Trophoblast cell (in vitro differentiated cells and primary cell): ENCODE measurements around the gene SNX32.
"Not testable (repeated sequence)": the region's sequence is repeated elsewhere in the genome, so short reads cannot be mapped to it uniquely, and the experiment has no call there.

Experiments used
- DNase-seq, 2 donors: peaks; one replicate each; pipeline ENCODE4 v3.0.0-alpha.2; 2016
- H2AFZ ChIP-seq: 2 replicates; pipeline ENCODE4 v1.6.1; 2013; ENCODE audit warnings: low read length, moderate library complexity, mild to moderate bottlenecking; ENCODE audit not compliant: insufficient read depth, poor library complexity
- H2AK5ac ChIP-seq: 2 replicates; pipeline ENCODE4 v1.6.1; 2013; ENCODE audit warnings: mild to moderate bottlenecking, low read length
- H2BK120ac ChIP-seq: 2 replicates; pipeline ENCODE4 v1.6.1; 2013; ENCODE audit warnings: low read length, mild to moderate bottlenecking, moderate library complexity; ENCODE audit not compliant: insufficient read depth, poor library complexity
- H2BK12ac ChIP-seq: 2 replicates; pipeline ENCODE4 v1.6.1; 2013; ENCODE audit warnings: mild to moderate bottlenecking, low read length, moderate library complexity
- H2BK5ac ChIP-seq: 2 replicates; pipeline ENCODE4 v1.6.1; 2013; ENCODE audit warnings: low read length, low read depth, moderate library complexity, mild to moderate bottlenecking; ENCODE audit not compliant: poor library complexity
- H3K14ac ChIP-seq: 2 replicates; pipeline ENCODE4 v1.6.1; 2013; ENCODE audit warnings: mild to moderate bottlenecking, low read length
- H3K18ac ChIP-seq: 2 replicates; pipeline ENCODE4 v1.6.1; 2013; ENCODE audit warnings: mild to moderate bottlenecking, low read length
- H3K23ac ChIP-seq: 2 replicates; pipeline ENCODE4 v1.6.1; 2013; ENCODE audit warnings: low read length
- H3K27ac ChIP-seq: 2 replicates; pipeline ENCODE4 v1.5.1; 2013; ENCODE audit warnings: low read depth, mild to moderate bottlenecking, inconsistent platforms, low read length, moderate library complexity
- H3K27me3 ChIP-seq: 2 replicates; pipeline ENCODE4 v1.6.1; 2013; ENCODE audit warnings: inconsistent platforms, mild to moderate bottlenecking, low read length, moderate library complexity; ENCODE audit not compliant: insufficient read depth
- H3K36me3 ChIP-seq, 2 experiments: 1 replicate in 1 of 2; 2 replicates in 1 of 2; pipeline ENCODE4 v1.6.1; 2013; ENCODE audit warnings: low read length in 2 of 2, mild to moderate bottlenecking in 2 of 2, moderate library complexity in 1 of 2; ENCODE audit not compliant: insufficient read depth in 2 of 2, control insufficient read depth in 1 of 2
- H3K4ac ChIP-seq: 2 replicates; pipeline ENCODE4 v1.6.1; 2013; ENCODE audit warnings: low read depth, mild to moderate bottlenecking, low read length, moderate library complexity
- H3K4me1 ChIP-seq, 2 experiments: 1 replicate in 1 of 2; 2 replicates in 1 of 2; pipeline ENCODE4 v1.6.1; 2013; ENCODE audit warnings: low read length in 2 of 2, mild to moderate bottlenecking in 2 of 2, moderate library complexity in 1 of 2; ENCODE audit not compliant: insufficient read depth in 2 of 2, control insufficient read depth in 1 of 2
- H3K4me2 ChIP-seq: 2 replicates; pipeline ENCODE4 v1.6.1; 2013; ENCODE audit warnings: inconsistent platforms, mild to moderate bottlenecking, low read length, moderate library complexity
- H3K4me3 ChIP-seq: 2 replicates; pipeline ENCODE4 v1.5.1; 2013; ENCODE audit warnings: mild to moderate bottlenecking, low read depth, low read length, inconsistent platforms
- H3K79me1 ChIP-seq: one replicate; pipeline ENCODE4 v1.6.1; 2013; ENCODE audit warnings: low read length
- H3K79me2 ChIP-seq: 2 replicates; pipeline ENCODE4 v1.6.1; 2013; ENCODE audit warnings: low read length, mild to moderate bottlenecking; ENCODE audit not compliant: control insufficient read depth, insufficient read depth, poor library complexity
- H3K9ac ChIP-seq: 2 replicates; pipeline ENCODE4 v1.6.1; 2013; ENCODE audit warnings: mild to moderate bottlenecking, low read length
- H3K9me3 ChIP-seq: 2 replicates; pipeline ENCODE4 v1.6.1; 2013; ENCODE audit warnings: low read depth, mild to moderate bottlenecking, control low read depth, inconsistent platforms, low read length; ENCODE audit not compliant: insufficient read depth
- H4K12ac ChIP-seq: 2 replicates; pipeline ENCODE4 v1.6.1; 2013; ENCODE audit warnings: low read depth, mild to moderate bottlenecking, low read length, moderate library complexity
- H4K8ac ChIP-seq: 2 replicates; pipeline ENCODE4 v1.6.1; 2013; ENCODE audit warnings: low read depth, mild to moderate bottlenecking, low read length, moderate library complexity
- H4K91ac ChIP-seq: one replicate; pipeline ENCODE4 v1.6.1; 2013; ENCODE audit warnings: low read depth, mild to moderate bottlenecking, low read length, moderate library complexity
- WGBS: extraction: QIAGEN DNeasy Blood & Tissue Kit; methylation state at CpG from one replicate; pipeline ENCODE4 v1.1.7; 2013; ENCODE audit warnings: missing lambda C conversion rate; ENCODE audit not compliant: insufficient read length, insufficient coverage; ENCODE audit errors: extremely low coverage; 5-methylcytosine and 5-hydroxymethylcytosine counted together

Gene SNX32

GRCh38 chr11:65844231-65844872 is 10.6 kb downstream of the SNX32 start:
- Histone ChIP-seq H2AFZ (no peak overlapping the region), H4K91ac (no peak overlapping the region), H3K23ac (no peak overlapping the region), H3K9me3 (no peaks in the 10 kb centered on the region), H3K18ac (no peak overlapping the region), H3K14ac (no peak overlapping the region), H3K36me3 (no peaks in the 10 kb centered on the region), H3K79me2 (no peaks in the 10 kb centered on the region), H2AK5ac (no peak overlapping the region), H3K4me2 (no peak overlapping the region), H4K8ac (no peak overlapping the region), H3K79me1 (no peaks in the 10 kb centered on the region), H3K4me1 (no peaks in the 10 kb centered on the region), H2BK5ac (no peak overlapping the region), H4K12ac (no peak overlapping the region), H3K4me3 (no peak overlapping the region), H2BK12ac (no peak overlapping the region), H3K4ac (no peak overlapping the region), H3K27me3 (no peaks in the 10 kb centered on the region), H2BK120ac (no peak overlapping the region), H3K9ac (no peak overlapping the region), H3K27ac (no peak overlapping the region)
- DNase-seq: peak; percentile 56 to 69
- WGBS: no CpG with 5 or more reads among the region's 10 CpGs

GRCh38 chr11:65847746-65848145 is 14.0 kb downstream of the SNX32 start:
- no peaks in the 10 kb centered on the region for H3K79me1 ChIP-seq
- H3K9me3 ChIP-seq: peaks cover 2% of the 10 kb centered on the region
- H3K4ac ChIP-seq: no peak overlapping the region
- no peak overlapping the region for H3K4me2 ChIP-seq
- no peak overlapping the region for H2BK12ac ChIP-seq
- H2AK5ac ChIP-seq: no peak overlapping the region
- peak; percentile 45 to 60 for DNase-seq
- no peak overlapping the region for H2BK5ac ChIP-seq
- WGBS: no CpG with 5 or more reads among the region's 3 CpGs
- H3K27ac ChIP-seq: no peak overlapping the region
- no peak overlapping the region for H4K91ac ChIP-seq
- no peak overlapping the region for H3K18ac ChIP-seq
- H3K9ac ChIP-seq: peak overlapping the region; percentile 26
- H4K12ac ChIP-seq: no peak overlapping the region
- H4K8ac ChIP-seq: no peak overlapping the region
- H2AFZ ChIP-seq: no peak overlapping the region
- H3K79me2 ChIP-seq: no peaks in the 10 kb centered on the region
- no peak overlapping the region for H3K23ac ChIP-seq
- H2BK120ac ChIP-seq: no peak overlapping the region
- no peak overlapping the region for H3K4me3 ChIP-seq
- H3K14ac ChIP-seq: no peak overlapping the region
- H3K36me3 ChIP-seq: peaks cover 13 to 19% of the 10 kb centered on the region in 2 experiments
- H3K4me1 ChIP-seq: no peaks in the 10 kb centered on the region
- H3K27me3 ChIP-seq: no peaks in the 10 kb centered on the region

GRCh38 chr11:65848693-65849092 is 14.9 kb downstream of the SNX32 start:
- not testable (repeated sequence) for H3K18ac ChIP-seq, H3K9ac ChIP-seq, H3K9me3 ChIP-seq, H4K91ac ChIP-seq, H3K4me1 ChIP-seq, H3K23ac ChIP-seq, H4K8ac ChIP-seq, H3K4me2 ChIP-seq, H2AFZ ChIP-seq, H4K12ac ChIP-seq, H2AK5ac ChIP-seq, H3K14ac ChIP-seq, H3K27ac ChIP-seq, H3K27me3 ChIP-seq, H3K79me1 ChIP-seq, H3K4ac ChIP-seq, DNase-seq, H2BK5ac ChIP-seq, H2BK12ac ChIP-seq, H3K79me2 ChIP-seq, H3K4me3 ChIP-seq, H2BK120ac ChIP-seq
- no CpG with 5 or more reads among the region's 7 CpGs for WGBS
- H3K36me3 ChIP-seq: peaks cover 23 to 28% of the 10 kb centered on the region in 2 experiments

- Histone ChIP-seq H3K4me3 (no peak overlapping the region), H3K27me3 (no peaks in the 10 kb centered on the region), H3K14ac (no peak overlapping the region), H3K4ac (no peak overlapping the region), H4K91ac (no peak overlapping the region), H2BK120ac (no peak overlapping the region), H4K12ac (no peak overlapping the region), H3K27ac (no peak overlapping the region), H3K79me2 (no peaks in the 10 kb centered on the region), H3K36me3 (peaks cover 30 to 35% of the 10 kb centered on the region in 2 experiments), H2BK5ac (no peak overlapping the region), H2BK12ac (no peak overlapping the region), H3K79me1 (no peaks in the 10 kb centered on the region), H3K4me2 (no peak overlapping the region), H2AFZ (no peak overlapping the region), H3K4me1 (no peaks in the 10 kb centered on the region), H3K9me3 (peaks cover 6% of the 10 kb centered on the region), H3K23ac (no peak overlapping the region), H2AK5ac (no peak overlapping the region), H4K8ac (no peak overlapping the region), H3K18ac (no peak overlapping the region), H3K9ac (no peak overlapping the region)
- peak in 1 of 2 donors; percentile 38 for DNase-seq
- WGBS: no CpG with 5 or more reads among the region's 8 CpGs
Measured at GRCh38 chr11:65849366-65849765, 15.6 kb downstream of the SNX32 start.
